Measurements from ENCODE around the gene PFN4.
"Not testable (repeated sequence)": the region's sequence is repeated elsewhere in the genome, so short reads cannot be mapped to it uniquely, and the experiment has no call there.

GRCh38 chr2:24093270-24093669 lies 29.9 kb downstream of the PFN4 start:
- not testable (repeated sequence) for TF ChIP-seq CTCF (IDR thresholded peaks at IDR 0.05 in 4 of 5, conservative IDR thresholded peaks at IDR 0.05 in 1 of 5); POLR2A (IDR thresholded peaks at IDR 0.05)
